ENCODE measurements around the gene SRMS.
"Not testable (repeated sequence)": the region's sequence is repeated elsewhere in the genome, so short reads cannot be mapped to it uniquely, and the experiment has no call there.

SRMS gene

GRCh38 chr20:63565021-63565698, 17.6 kb upstream of the SRMS start:
- DNase-seq (ENCODE audit: low spot score): no peak

GRCh38 chr20:63564036-63564810, 16.7 kb upstream of the SRMS start:
- no peak for DNase-seq (ENCODE audit: low spot score)

GRCh38 chr20:63563225-63563935, 15.8 kb upstream of the SRMS start:
- DNase-seq (ENCODE audit: low spot score): no peak

- no peak for DNase-seq (ENCODE audit: low spot score)
Observed at GRCh38 chr20:63562461-63563224, 15.1 kb upstream of the SRMS start.

GRCh38 chr20:63561624-63562396, 14.3 kb upstream of the SRMS start:
- no peak for DNase-seq (ENCODE audit: low spot score)

DNA sequence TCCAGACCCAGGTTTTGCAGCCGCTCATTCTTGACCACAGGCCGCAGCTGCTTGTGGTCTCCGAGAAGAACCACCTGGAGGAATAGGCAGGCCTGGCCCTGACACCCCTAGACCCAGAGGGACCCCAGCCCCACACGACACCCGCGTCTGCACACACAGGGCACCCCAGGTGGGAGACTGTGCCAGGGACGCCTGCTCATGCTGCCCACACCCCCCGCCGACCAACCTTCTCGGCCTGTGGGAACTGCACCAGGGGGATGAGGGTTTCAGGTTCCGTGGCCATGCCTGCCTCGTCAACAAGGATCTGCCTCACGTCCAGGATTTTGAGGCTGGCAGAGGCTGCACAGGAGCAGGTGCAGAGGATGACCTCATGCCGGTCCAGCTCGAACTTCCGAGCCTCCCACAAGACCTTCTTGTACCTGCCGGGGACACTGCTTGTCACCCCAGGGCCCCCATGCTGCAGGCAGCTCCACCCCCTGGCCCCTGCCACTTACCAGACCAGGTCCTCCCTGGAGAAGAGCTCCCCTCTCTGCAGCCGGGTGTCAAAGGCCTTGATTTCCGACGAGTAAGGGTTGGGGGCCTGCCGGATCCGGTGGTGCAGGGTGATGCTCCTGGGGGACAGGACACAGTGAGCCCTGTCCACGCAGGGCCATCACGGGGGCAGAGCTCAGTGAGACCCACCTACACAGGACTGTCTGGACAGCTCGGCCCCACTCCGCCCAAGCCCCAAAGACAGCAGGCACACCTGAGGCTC, 13.5 kb upstream of the SRMS start:
- DNase-seq (ENCODE audit: low spot score): no peak

GRCh38 chr20:63560333-63560805, 12.8 kb upstream of the SRMS start:
- DNase-seq (ENCODE audit: low spot score): no peak

- not testable (repeated sequence) for DNase-seq (ENCODE audit: low spot score)
Observed at GRCh38 chr20:63559485-63560332, 12.2 kb upstream of the SRMS start.

DNA sequence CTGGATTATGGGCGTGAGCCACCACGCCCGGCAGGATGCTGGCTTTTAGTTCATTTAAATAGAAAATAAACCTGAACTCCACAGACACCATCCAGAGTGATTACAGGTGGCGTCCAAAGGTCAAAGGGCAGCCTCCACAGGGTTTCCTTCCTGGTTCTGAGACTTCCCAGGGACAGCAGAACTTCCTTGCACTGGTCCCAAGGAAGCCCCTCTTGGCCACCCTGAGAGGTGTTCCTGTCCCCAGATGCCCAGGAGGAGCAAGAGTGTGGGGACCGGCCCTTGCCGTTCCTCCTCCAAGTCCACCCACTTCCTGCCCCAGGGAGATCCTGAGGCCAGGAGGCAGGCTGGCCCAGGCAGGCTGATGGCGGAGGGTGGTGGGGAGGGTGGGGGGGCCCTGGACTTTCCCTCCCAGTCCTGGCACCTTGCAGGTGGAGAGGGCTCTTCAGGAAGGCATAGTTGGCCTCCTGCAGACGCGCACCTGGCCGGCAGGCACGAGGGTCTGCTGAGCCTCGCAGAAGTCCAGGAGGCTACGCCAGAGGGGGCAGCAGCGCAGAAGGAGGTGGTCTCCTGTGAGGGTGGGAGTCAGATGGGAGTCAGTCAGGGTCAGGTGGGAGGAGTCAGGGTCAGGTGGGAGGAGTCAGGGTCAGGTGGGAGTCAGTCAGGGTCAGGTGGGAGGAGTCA, 11.4 kb upstream of the SRMS start:
- no peak for DNase-seq (ENCODE audit: low spot score)

DNA sequence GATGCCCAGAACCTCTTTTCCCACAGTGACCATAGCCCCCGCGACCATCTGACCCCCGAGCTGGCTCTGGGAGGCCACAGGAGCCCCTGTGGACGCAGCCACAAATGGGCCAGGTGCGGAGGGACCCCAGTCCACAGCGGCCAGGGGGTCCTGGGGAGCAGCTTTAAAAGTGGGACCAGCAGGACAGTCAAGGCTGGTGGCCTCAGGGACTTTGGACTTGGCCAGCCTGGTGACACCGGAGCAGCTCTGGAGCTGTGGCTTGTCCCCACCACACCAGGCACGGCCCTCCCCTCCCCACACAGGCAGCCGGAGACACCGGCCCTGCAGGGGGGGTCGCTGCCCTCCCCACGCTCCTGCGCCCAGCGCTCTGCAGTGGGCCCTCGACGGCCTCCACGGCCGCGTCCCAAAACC, 9.9 kb upstream of the SRMS start:
- DNase-seq (ENCODE audit: low spot score): no peak

- DNase-seq (ENCODE audit: low spot score): no peak
Observed at GRCh38 chr20:63556873-63557478, 9.4 kb upstream of the SRMS start.

DNA sequence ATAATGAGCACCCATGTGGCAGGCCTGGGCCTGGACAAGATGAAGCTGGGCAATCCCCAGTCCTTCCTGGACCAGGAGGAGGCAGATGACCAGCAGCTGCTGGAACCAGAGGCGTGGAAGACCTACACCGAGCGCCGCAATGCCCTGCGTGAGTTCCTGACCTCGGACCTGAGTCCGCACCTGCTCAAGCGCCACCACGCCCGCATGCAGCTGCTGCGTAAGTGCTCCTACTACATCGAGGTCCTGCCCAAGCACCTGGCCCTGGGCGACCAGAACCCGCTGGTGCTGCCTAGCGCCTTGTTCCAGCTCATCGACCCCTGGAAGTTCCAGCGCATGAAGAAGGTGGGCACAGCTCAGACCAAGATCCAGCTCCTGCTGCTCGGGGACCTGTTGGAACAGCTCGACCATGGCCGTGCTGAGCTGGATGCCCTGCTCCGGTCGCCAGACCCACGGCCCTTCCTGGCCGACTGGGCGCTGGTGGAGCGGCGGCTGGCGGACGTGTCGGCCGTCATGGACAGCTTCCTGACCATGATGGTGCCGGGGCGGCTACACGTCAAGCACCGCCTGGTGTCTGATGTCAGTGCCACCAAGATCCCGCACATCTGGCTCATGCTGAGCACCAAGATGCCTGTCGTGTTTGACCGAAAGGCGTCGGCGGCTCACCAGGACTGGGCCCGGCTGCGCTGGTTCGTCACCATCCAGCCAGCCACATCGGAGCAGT, 8.3 kb upstream of the SRMS start:
- no peak for DNase-seq (ENCODE audit: low spot score)

DNA sequence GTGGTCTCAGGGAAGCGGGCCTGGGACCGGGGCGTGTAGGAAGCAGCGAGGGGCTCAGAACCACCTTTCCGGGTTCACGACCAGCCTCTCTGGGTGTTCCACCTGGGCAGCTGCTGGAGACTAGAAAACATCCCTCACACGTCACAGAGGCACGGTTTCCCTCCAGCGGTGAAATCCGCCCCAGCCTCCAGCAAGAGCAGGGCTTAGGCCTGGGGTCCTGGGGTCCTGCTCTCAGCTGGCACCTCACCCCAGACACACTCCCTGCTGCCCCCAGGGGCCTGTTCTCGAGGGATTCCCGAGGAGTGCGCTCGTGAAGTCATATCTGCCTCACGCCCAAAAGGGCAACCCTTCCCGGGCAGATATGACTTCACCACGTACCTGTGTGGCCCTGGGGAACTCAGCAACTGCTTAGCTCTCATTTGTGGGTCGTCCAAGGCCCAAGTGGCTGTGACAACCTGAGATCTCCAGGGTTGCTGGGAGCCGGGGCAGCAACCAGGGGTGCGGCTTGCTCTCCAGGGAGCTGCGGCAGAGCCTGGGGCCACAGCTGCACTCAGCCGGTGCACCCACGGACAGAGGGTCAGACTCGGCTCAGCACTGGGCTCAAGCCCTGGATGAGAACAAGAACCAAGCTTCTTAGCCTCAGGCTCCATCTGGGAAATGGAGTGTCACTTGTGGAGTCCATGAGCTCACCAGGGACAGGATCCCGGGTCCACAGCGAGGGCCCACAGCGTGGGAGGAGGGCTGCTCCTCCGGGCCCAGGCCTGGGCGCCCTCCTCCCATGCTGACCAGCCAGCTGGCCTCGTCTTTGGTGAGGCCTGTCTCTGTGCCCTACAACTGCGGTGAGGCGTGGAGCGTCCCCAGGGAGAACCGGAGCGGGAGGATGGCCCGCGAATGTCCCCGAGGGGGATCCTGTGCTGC, 7.1 kb upstream of the SRMS start:
- no peak for DNase-seq (ENCODE audit: low spot score)

DNA sequence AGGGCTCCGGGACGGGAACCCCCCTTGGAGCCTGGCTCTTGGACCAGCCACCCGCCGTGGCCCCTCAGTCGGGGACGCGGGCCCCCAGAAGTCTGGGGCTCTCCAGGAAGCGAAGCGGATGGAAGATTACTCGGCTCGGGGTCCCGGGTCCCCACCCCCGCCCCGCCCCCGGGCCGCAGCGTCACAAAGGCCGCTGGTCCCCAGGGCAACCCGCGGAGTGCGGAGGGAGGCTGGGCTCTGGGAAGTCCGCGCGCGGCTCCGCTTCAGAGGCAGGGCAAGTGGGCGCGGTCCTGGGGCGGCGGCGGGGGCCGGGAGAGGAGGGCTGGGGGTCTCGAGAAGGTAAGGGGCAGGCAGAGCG, 6.4 kb upstream of the SRMS start, which contains the start of gene FNDC11:
Gene FNDC11 (plus strand): TSS at position 227 of the 358 bp plus-strand sequence. CDS start 1,505 bp downstream, outside the sequence.
- DNase-seq (ENCODE audit: low spot score): no peak

GRCh38 chr20:63553251-63553932, 5.8 kb upstream of the SRMS start:
- DNase-seq (ENCODE audit: low spot score): peak; percentile 85
